GM15510 (cell line): Measurements from ENCODE around the gene PDZRN3.

Source experiments
- POLR2A ChIP-seq: IDR thresholded peaks from 3 replicates; pipeline ENCODE4 v1.6.1; 2011; ENCODE audit warnings: borderline replicate concordance; ENCODE audit not compliant: insufficient read length; ENCODE audit errors: extremely low read depth

The PDZRN3 gene

DNA sequence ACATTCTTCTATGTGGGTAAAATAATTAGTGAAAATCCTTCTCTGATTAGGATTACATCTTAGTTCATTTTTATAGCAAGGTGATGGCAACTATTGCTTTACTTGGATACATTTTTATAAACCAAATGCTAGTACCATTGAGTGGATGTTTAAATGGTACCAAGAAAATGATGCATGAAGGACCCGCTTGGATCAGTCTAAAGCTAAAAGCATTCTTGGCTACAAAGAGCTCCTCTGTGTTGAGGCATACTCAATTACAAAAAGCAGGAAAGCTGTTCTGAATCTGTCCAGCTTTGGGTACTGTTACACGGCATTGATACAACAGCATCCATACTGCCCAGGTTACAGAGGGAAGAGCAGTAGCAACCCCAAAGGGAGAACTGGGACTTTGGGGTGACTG, 217.2 kb downstream of the PDZRN3 start:
- no peak for TF ChIP-seq POLR2A

DNA sequence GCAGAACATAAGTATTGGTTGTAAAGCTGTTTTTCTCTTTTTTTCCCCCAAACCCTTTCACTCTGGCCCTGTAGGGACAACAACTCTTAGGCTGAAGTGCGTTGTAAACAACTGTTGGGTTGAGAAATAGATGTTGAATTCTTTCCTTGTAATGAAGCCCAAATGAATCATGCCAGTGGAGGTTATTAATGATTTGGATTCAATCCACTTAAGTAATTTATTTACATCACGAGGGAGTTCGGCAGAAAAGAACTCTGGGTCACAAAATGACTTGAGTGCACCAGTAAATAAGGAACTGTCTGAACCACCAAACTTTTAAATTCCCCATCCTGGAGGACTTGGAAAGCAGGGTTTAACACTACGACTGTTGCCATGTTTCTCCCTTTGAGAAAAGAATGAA, 218.9 kb downstream of the PDZRN3 start:
- no peak for TF ChIP-seq POLR2A

DNA sequence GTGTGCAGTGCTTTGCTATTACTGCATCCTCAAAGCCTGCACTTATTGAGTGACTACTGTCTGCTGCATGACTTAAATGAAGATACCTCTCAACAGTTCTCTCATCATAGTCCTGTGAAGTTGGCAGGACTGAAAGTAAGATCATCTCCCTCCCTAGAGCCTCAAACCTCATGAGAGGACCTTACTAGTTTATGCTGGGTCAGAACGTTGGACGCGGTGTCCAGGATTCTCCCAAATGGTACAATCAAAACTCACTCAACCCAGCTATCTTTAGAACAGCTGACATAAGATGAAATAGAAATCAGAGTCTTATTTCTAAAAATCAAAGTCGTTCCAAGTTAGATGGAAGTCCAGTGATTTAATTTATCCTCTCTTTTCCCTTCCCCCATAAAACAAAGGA, 219.7 kb downstream of the PDZRN3 start:
- no peak for TF ChIP-seq POLR2A

DNA sequence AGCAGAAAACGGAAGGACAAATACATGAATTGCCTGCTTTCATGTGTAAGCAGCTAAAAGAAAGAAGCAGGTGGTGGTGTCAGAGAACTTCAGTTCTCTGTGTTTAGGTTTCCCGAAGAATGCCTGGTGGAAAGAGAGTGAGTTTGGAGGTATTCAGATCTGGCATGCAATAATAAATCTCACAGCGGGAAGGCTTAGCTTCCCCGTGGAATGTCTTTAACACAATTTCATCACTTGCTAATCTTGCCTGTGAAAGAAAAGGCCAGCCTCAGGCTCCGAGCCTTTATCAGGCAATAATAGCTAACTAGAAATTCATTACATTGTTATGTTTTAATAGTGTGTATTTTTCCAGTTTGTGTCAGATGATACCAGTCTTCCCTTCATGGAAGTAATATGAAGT, 220.3 kb downstream of the PDZRN3 start:
- TF ChIP-seq POLR2A, result no peak

DNA sequence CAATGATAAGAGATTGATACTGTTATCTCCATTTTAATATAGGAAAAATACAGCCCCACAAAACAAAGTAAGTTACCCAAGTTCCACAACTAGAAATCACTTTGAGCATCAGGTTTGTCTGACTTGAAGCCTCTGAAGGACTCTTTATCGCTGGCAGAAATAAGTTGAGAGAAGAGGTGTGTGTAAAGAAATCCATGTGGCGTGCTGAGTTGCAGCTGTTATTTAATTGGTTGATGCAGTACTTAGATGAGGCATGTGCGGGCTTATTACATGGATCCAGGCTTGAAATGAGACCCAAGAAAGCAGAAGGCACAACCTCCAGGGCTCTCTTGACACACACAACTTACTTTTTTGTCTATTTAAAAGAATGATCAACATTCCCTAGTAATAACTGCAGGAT, 221.3 kb downstream of the PDZRN3 start:
- TF ChIP-seq POLR2A, result no peak

DNA sequence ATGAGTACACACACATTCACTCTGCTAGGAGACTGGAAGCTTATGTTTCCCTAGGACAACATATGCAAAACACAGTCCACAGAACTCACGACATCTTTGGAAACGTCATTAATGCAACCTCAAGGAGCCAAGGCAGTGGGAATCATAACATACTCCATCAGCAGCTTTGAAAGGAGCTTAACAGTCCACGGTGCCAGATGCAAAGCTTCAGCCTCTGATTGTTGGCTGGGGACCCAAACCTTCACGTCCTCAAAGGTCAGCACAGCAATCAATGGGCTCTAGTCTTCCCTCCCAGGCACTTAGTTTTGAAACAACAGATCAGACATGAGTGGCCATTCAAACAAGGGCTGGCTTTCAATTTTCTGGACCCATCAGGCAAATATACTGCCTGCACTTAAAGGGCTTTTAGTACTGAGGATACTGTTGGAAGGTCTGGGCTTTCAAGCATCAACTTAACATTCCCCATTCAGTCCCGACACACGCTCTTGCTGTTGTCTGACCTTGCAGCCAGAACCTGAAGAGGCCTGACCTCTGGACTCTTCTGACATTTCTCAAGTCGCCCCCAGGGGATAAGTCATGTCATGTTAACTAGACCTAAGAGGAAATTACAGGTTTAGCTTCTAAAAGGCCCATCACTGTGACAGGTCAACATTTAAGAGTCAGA, 223.0 kb downstream of the PDZRN3 start:
- no peak for TF ChIP-seq POLR2A

DNA sequence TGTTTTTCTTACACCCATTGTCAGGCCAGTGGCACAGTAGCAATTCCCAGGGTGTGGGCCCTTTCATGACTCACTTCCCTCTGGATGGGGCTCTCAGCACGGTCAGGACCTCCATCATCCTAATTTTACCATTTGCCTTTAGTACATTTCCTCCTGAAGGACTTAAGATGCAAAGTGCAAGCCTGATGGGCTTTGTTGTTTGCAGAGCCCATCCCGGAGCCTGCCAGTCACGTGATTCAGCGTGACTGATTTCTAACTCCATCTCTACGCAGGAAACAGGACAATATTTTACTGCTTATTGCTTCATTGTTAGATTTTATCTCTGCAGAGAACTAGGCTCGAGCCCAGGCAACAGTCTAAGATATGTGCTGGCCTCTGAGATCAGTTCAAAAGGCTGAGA, 223.7 kb downstream of the PDZRN3 start:
- no peak for TF ChIP-seq POLR2A

DNA sequence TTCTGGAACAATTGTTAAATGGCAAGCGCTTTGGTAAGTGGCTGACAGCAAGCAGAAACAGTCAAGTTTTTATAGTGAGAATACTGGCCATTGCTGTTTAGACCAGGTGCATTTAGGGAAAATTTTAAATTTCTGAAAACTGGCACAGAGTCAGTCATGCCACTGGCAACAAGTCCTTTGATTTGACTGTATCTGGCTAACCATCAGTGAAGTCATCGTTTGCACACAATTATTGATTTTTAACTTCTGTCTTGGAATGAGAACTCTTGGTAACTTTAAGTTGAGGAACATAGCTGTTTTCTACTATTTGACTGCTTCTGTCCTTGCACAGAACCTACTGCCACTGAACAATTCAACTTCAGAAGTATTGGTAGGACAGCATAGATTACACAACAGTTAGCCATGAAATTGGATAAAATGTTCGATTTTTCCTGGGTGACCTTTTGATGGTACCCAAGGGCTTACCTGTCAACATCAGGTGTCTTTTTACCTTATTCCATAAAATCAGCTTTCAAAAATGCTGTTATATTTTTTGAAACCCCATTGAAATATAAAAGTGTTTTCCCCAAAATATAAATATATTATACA, 225.0 kb downstream of the PDZRN3 start:
- TF ChIP-seq POLR2A, result no peak

DNA sequence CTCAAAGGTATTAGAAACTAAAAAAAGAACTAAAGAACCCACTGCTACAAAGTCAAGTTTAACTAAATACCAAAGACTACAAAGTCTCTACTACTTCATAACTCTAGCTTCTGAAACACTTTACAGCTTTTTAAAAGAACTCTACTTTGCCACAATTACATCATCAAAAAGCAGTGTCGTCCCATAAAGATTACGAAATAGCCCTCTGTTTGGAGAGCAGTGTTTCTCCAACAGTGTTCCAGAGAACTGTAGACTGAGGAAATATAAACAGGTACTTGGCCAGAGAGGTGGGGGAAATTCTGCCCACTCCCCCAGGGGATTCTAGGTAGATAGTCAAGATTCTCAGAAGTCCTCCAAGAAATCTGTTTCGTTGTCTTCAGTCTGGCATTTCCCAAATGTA, 225.6 kb downstream of the PDZRN3 start:
- TF ChIP-seq POLR2A, result no peak

DNA sequence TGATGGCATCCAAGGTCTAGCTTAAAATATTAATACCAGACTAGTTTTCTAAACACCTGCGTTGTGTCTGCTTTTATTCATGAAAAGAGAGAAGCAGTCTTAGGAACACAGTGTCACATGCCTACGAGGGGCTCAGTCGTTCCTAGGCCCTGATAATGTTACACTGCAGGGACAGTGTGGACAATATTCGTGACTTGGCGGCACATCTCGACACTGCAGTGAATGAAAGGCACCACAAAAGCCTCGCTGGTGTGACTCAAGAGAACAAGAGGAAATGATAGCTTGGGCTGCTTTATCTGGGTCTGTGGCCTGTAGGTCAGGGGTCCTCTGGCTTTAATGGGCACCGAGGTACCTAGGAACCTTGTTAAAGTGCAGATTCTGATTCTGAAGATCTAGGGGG, 226.7 kb downstream of the PDZRN3 start:
- no peak for TF ChIP-seq POLR2A

DNA sequence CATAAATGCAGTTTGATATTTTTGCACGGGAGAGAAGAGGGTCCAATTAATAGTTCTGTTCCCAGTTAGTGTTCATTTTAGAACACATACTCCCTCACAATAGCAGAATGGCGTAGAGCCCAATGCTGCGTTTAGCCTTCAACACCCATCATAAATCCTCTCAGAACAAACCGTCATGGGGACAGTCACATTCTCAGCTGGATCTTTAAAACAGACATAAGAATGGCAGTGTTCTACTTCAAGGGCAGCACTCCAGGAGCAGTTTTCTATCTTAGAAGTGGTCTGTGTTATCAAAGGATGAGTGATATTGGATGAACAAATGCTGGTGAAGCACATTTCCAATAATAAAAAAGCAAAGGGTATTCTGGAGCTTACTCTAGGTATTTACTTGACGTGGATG, 230.5 kb downstream of the PDZRN3 start:
- no peak for TF ChIP-seq POLR2A

DNA sequence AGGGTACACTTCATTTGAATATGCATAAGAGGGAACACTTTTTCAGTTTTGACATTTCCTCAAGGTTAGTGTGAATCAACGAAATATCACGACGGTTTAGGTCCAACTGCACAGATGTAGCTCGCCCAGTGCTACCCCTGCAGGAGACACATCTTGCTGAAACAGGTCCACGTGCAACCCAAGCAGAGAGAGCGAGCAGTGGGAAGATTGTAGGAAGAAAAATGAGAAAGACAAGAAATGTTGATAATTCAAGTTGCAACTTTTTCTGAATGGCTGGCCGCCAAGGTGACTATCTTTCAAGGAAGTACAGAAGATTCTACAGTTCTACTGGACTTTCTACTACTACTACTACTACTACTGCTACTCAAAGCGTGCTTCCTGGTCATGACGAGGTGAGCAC, 231.7 kb downstream of the PDZRN3 start:
- no peak for TF ChIP-seq POLR2A

DNA sequence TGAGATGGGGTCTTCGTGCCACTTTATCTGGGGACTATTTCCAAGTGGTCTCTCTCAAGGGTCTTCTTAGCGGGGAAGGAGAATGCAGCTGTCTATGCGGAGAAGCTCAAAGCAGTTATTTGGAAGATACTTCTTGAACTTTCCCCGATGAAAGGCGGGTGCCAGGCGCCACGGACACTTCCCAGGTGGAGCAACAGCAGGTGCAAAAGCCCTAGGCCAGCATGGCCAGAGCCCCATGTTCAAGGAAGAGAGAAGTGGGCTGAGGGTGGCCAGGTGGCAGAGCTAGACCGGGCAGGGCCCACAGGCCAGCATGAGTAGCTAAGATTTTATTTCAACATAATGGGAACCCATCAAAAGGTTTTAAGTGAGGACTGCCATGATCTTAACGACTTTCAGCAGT, 232.8 kb downstream of the PDZRN3 start:
- TF ChIP-seq POLR2A, result no peak

DNA sequence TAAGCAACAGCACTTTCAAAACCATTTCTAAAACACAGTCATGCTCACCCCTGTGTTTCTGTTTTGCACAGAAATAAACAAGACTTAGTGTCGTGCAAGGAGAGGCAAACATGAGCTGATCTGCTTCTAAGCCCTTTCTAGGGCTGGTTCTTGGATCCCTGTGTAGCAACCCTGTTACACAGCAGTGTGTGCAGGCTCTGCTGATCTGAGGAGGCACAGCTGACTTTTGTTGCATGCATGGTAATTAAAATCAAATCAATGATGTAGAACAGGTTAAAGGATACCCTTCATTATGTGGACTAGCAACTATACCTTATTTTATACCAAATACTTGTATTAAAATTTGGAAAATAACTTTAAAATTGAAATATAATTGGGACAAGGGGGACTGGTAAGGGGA, 234.8 kb downstream of the PDZRN3 start:
- no peak for TF ChIP-seq POLR2A

DNA sequence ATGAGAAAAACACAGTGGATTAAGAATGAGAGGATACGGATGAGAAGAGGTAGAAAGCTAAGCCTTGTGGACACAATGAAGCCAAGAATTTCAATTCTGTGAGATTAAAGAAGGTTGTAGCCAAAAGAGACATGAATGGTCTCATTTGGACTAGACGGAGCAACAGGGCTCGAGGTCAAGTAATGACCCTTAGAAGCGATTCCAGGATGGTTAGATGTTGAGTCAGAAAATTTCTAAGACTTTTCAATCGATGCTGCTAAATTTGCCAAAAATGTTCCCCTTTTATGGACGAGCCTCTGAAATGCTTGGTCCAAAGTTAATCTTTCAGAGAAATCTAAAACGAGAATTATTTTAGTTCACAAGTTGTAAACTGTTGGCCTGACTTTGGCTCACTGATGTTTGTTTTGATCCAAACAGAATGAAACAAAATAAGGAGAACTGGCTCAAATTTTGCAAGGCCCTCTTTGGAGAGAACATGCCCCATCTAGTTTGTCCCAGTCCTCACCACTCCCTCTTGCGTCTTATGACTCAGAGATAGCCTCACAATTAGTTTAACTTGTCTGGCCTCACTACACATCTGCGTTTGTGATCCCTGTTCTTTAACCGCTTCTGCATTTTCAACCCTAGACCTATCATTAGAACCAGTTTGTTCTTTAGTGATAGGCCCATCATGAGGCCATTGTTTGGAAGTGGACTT, 235.5 kb downstream of the PDZRN3 start:
- no peak for TF ChIP-seq POLR2A

DNA sequence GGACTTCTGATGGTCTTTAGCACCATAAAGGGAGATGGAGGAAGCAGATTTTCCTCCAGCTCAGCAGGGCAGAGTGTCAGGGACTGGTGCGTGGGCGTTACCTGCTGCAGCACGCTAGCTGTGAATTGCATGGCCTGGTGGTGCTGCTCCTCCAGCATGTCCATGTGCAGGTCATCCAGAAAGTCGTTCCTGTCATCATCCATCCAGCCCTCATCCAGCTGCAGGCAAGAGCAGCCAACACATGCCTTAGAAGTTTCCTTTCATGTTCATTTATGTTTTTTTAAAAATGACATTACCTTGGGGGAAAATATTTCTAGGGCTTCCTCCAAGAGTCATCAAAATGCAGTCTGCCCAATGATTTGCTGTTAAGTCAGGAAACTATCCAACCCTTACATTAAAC, 239.2 kb downstream of the PDZRN3 start:
- no peak for TF ChIP-seq POLR2A
